Activated CD4-positive, alpha-beta T cell treated with anti-CD3 and anti-CD28 coated beads, Interleukin-2, amount 10 ng/mL, durations not matched to agents 7 days and 5 days (primary cell): ENCODE results near the gene LIN7A. TPM values are rescaled to one million over a fixed set of nuclear protein-coding genes. Genes with fewer than 3 reads are reported as not detected.

Experiments
- CTCF ChIA-PET: fragments of 350-600 bp; sonication (Branson Sonifier 250); formaldehyde crosslinking; loops from one replicate; lab custom pipeline; 2021; ENCODE audit warnings: antibody characterized with exemption; lab: Charles Lee
- POLR2A ChIA-PET: fragments of 350-600 bp; sonication (Branson Sonifier 250); formaldehyde crosslinking; loops from one replicate; lab custom pipeline; 2021; ENCODE audit warnings: antibody characterized with exemption; lab: Charles Lee
- DNase-seq: peaks from one replicate; pipeline ENCODE4 v3.0.0-alpha.2; 2020
- H3K27ac Mint-ChIP-seq: one replicate; pipeline ENCODE4 v1.8.0; 2021; ENCODE audit warnings: mild to moderate bottlenecking, moderate library complexity, mixed read lengths
- H3K27me3 Mint-ChIP-seq: one replicate; pipeline ENCODE4 v1.8.0; 2021; ENCODE audit warnings: mixed read lengths
- H3K36me3 Mint-ChIP-seq: one replicate; pipeline ENCODE4 v1.8.0; 2021; ENCODE audit warnings: low read depth, mixed read lengths
- H3K4me1 Mint-ChIP-seq: one replicate; pipeline ENCODE4 v1.8.0; 2021; ENCODE audit warnings: mixed read lengths
- H3K4me3 Mint-ChIP-seq: one replicate; pipeline ENCODE4 v1.8.0; 2021; ENCODE audit warnings: mild to moderate bottlenecking, moderate library complexity, mixed read lengths
- H3K9me3 Mint-ChIP-seq: one replicate; pipeline ENCODE4 v1.8.0; 2021; ENCODE audit warnings: mixed read lengths
- total RNA-seq, 2 experiments: library from RNA; stranded (reverse); gene quantifications; one replicate each; pipeline ENCODE4 v1.2.3, GENCODE V29; 2021

Gene LIN7A
- total RNA-seq, 2 experiments from 2014 or later, result not detected

DNA sequence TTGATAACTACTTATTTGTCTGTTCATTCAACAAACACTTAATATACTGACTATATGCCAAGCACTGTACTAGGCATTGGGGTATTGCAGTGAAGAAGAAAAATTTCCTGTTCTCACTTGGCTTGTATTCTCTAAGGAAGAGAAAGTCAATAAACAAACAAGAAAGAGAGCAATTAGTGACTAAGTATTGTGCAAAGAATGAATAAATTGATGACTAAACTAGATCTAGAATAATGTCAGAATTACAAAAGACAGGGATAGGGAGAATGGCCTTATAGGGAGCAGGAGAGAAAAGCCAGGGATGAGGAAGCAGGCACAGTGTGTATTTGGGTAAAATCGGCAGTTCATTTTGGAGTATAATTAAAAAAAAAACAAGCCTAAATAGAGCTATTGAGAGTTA is 4.2 kb upstream of the LIN7A start:
- Mint-ChIP-seq H3K4me3 (no peak overlapping the region), H3K36me3 (peaks cover 2% of the 10 kb centered on the region), H3K27ac (no peak overlapping the region), H3K9me3 (peaks cover 3% of the 10 kb centered on the region), H3K4me1 (peaks cover 3% of the 10 kb centered on the region), H3K27me3 (peaks cover 18% of the 10 kb centered on the region)
- CTCF ChIA-PET, result no interaction called here
- no peak for DNase-seq
- POLR2A ChIA-PET, result no interaction called here

DNA sequence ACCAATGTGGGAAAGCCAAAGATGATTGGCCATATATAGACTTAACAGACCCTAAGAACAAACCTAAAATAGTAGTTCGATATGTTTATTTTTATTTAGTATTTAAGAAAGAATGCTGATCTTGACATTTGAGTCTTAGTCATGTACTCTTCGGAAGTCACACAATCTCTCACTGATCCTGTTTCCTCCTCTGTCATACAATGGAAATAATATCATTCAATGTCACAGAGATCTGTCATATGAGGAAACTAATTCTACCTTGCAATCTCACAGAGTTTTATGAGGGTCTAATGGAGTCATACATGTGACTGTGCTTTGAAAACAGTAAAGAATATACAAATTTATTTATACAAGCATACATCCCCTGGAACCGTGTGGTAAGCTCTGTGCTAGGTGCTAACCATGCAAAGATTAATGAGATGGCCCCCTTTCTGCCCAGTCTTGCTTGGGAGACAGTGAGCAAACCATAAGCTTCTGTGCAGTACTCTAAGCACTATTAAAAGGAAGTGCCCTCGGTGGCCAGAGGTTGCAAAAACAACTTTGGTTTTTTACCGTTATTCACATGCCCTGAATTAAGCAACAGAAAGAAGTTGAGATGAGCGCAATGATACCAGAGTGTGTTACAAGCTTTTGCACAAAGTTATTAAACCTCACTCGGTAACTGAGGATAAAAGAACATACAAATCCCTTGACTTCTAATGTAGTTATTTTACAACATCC is 1.7 kb upstream of the LIN7A start:
- H3K27me3 Mint-ChIP-seq, result peaks cover 30% of the 10 kb centered on the region
- no peak overlapping the region for H3K4me3 Mint-ChIP-seq
- ChIA-PET CTCF (no interaction called here), POLR2A (no interaction called here)
- H3K27ac Mint-ChIP-seq, result no peak overlapping the region
- peaks cover 2% of the 10 kb centered on the region for H3K36me3 Mint-ChIP-seq
- no peak for DNase-seq
- peaks cover 3% of the 10 kb centered on the region for H3K9me3 Mint-ChIP-seq
- peaks cover 4% of the 10 kb centered on the region for H3K4me1 Mint-ChIP-seq

DNA sequence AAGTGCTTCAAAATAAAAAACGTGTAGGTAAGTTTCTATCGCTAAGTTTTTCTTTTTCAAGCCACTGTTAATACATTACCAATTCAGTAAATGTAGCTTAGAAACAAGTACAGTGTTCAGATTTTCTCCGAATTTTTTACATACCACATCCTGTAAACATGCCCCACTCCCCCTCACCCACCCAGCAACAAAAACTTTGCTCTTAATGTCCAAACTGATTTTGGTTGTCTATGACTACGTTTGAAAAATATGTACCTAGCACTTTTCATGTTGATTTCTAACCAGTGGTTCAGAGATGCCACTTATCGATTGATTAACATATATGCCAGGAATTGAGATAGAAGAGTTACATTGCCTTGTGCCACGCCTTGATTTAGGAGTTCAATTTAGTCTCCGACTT is 663 bp upstream of the LIN7A start:
- peaks cover 30% of the 10 kb centered on the region for H3K27me3 Mint-ChIP-seq
- no peak overlapping the region for H3K27ac Mint-ChIP-seq
- H3K4me3 Mint-ChIP-seq, result no peak overlapping the region
- ChIA-PET POLR2A (no interaction called here), CTCF (interaction anchor here (0.6 kb wide), 1 partner anchor 14 kb away, joined by 8 read pairs; no protein-coding TSS in a partner anchor)
- peaks cover 2% of the 10 kb centered on the region for H3K36me3 Mint-ChIP-seq
- no peak for DNase-seq
- H3K9me3 Mint-ChIP-seq, result peaks cover 3% of the 10 kb centered on the region
- H3K4me1 Mint-ChIP-seq, result peaks cover 4% of the 10 kb centered on the region

DNA sequence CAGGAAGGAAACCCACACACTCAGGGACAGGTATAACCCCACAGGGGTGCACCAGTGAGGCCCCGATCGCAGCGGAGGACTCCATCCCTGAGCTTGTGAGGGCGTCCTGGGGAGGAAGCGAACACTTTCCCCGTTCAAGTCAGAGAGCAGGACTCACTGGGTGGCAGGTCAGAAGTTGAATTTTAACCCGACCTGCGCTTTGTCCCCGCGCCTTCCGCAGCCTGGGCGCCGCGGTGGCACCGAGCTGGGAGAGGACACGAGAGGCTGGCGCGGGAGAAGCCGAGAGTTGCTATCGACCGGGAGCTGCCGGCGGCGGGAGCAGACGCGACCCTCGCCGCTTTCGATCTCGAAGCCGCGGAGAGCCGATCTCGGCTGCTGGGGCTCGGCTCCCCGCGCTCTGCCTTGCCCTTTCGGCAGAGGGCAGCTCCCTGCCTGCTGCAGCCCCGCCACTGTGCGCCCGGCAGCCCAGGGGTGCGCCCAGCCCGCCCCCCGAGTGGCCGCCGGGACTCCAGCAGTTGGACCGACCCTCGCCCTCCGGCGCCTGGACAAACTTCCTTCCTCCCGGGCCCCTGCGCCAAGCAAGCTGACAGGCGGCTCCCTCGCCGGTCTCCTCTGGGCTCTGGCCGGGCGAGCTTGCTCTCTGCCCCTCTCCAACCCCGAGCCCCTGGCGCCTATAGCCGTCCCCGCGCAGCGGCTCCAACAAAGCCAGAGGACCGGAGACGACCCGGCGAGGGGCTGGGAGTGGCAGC is 918 bp downstream of the LIN7A start:
- H3K36me3 Mint-ChIP-seq, result peaks cover 2% of the 10 kb centered on the region
- no peak for DNase-seq
- ChIA-PET POLR2A (no interaction called here), CTCF (no interaction called here)
- peaks cover 3% of the 10 kb centered on the region for H3K9me3 Mint-ChIP-seq
- peaks cover 4% of the 10 kb centered on the region for H3K4me1 Mint-ChIP-seq
- peak overlapping the region; percentile 10 for H3K4me3 Mint-ChIP-seq
- H3K27ac Mint-ChIP-seq, result no peak overlapping the region
- H3K27me3 Mint-ChIP-seq, result peaks cover 30% of the 10 kb centered on the region

DNA sequence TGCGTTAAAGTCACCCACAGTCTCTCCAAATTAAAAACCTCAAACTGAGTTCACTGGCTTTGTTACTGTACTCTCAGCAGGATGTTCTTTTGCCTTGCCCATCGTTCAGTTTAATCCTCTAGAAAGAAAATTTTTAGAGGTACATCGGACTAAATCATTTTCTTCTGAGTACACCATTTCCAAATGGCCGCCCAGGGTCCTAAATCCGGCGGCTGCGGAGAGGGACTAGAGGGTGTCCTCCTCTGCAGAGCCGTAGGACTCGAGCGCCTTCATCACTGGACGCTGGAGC is 1.4 kb downstream of the LIN7A start:
- peak overlapping the region; percentile 10 for H3K4me3 Mint-ChIP-seq
- no peak for DNase-seq

DNA sequence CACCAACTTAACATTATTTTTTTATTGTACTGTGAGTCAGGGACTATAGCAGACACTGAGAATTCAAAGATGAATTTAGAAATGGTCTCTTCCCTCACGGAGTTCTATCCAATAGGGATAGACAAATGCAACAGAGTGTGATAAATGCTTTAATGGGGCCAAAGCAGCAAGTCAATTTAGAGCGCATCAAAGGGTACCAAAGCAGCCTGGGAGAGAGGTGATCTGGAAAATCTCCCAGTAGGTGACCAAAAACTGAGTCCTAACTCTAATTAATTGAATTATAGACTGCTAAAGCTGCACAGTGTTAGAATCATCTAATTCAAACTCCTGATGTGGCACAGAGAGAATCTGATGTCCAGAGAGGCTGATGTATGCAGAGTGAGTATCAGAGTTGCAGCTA is 2.6 kb downstream of the LIN7A start:
- POLR2A ChIA-PET, result no interaction called here
- CTCF ChIA-PET, result no interaction called here
- DNase-seq, result no peak
- H3K27ac Mint-ChIP-seq, result no peak overlapping the region
- H3K4me1 Mint-ChIP-seq, result peaks cover 4% of the 10 kb centered on the region
- peaks cover 30% of the 10 kb centered on the region for H3K27me3 Mint-ChIP-seq
- peaks cover 2% of the 10 kb centered on the region for H3K36me3 Mint-ChIP-seq
- no peak overlapping the region for H3K4me3 Mint-ChIP-seq
- peaks cover 3% of the 10 kb centered on the region for H3K9me3 Mint-ChIP-seq

More for the DNA sequence above, 1.4 kb downstream of the LIN7A start:
- Mint-ChIP-seq H3K4me1 (peaks cover 4% of the 10 kb centered on the region), H3K27me3 (peaks cover 30% of the 10 kb centered on the region), H3K9me3 (peaks cover 3% of the 10 kb centered on the region), H3K27ac (no peak overlapping the region), H3K36me3 (peaks cover 2% of the 10 kb centered on the region)
- ChIA-PET POLR2A (no interaction called here), CTCF (no interaction called here)

DNA sequence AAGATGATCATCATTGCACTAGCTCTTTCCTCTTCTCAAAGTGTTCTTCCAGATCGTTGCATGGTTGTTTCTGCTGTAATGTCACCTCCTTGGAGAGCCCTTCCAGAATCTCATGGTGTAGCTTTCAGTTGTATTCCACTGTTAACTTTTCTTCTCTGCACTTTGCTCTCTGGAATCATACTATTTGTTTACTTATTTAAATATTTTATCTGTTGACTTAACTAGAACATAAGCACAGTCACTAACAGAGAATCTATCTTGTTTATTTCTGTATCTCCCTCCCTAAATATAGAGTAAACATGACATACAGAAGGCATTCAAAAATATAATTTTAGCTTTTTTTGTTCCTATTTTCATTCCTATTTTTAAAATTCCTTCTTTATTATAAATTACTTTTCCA is 11.8 kb downstream of the LIN7A start:
- Mint-ChIP-seq H3K27me3 (no peaks in the 10 kb centered on the region), H3K4me1 (no peaks in the 10 kb centered on the region), H3K36me3 (no peaks in the 10 kb centered on the region), H3K4me3 (no peak overlapping the region), H3K27ac (no peak overlapping the region), H3K9me3 (no peaks in the 10 kb centered on the region)
- DNase-seq, result no peak
- POLR2A ChIA-PET, result no interaction called here
- CTCF ChIA-PET, result no interaction called here

DNA sequence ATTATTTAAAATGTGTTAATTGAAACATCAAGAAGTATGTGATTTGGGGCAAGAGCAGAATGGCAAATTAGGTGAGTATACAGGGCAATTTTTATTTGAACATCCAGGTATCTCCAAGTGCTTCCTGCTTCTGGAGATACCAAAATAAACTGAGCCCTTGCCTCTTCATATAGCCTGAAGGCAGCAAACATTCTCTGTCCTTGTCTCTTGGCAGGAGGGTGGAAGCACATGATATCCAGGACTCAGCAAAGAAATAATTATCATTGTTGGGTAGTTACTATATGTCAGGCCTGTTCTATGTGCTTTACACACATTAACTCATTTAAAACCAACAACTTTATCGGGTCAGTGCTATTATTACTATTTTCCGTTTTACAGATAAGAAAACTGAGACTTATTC is 12.5 kb downstream of the LIN7A start:
- H3K4me1 Mint-ChIP-seq, result no peaks in the 10 kb centered on the region
- CTCF ChIA-PET, result no interaction called here

DNA sequence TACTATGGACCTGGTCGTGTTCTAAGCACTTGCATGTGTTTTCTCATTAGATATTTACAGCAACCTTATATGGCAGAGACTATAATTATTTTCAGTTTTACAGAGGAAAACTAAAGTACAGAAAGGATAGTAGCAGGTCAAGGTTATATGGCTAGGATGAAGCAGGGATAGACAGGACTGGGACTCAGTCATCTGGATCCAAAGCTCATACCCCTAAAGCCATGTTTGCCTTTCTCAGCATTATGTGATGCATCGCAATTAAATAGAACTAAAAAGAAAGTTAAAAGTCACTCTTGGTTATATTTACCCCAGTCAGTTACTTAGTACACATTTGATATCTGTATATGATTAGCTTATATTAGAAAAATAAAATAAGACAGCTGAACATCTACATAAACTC is 13.3 kb downstream of the LIN7A start:
- no peaks in the 10 kb centered on the region for H3K4me1 Mint-ChIP-seq
- H3K4me3 Mint-ChIP-seq, result no peak overlapping the region
- POLR2A ChIA-PET, result no interaction called here
- no peak overlapping the region for H3K27ac Mint-ChIP-seq
- CTCF ChIA-PET, result no interaction called here
- H3K9me3 Mint-ChIP-seq, result no peaks in the 10 kb centered on the region
- no peaks in the 10 kb centered on the region for H3K36me3 Mint-ChIP-seq
- DNase-seq, result no peak
- H3K27me3 Mint-ChIP-seq, result no peaks in the 10 kb centered on the region

More for the DNA sequence above, 12.5 kb downstream of the LIN7A start:
- Mint-ChIP-seq H3K27ac (no peak overlapping the region), H3K36me3 (no peaks in the 10 kb centered on the region), H3K27me3 (no peaks in the 10 kb centered on the region), H3K9me3 (no peaks in the 10 kb centered on the region), H3K4me3 (no peak overlapping the region)
- POLR2A ChIA-PET, result no interaction called here
- no peak for DNase-seq

DNA sequence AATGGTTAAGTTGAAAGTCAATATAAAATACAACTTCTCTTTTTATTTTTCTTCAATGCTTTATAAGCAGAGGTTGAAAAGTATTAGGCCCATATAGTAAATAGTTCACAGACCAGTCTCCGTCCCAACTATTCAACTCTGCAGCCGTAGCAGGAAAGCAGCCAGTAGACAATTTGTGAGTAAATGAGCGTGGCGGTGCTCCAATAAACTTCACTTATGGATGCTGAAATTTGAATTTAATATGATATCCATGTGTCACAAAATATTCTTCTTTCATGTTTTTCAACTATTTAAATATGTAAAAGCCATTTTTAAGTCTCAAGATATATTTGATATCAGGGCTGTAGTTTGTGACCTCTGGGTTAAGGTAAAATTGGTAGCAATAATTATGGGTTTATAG is 17.7 kb downstream of the LIN7A start:
- no peaks in the 10 kb centered on the region for H3K9me3 Mint-ChIP-seq
- no peak overlapping the region for H3K27ac Mint-ChIP-seq
- no peaks in the 10 kb centered on the region for H3K27me3 Mint-ChIP-seq
- DNase-seq, result no peak
- POLR2A ChIA-PET, result no interaction called here
- CTCF ChIA-PET, result no interaction called here
- H3K4me1 Mint-ChIP-seq, result no peaks in the 10 kb centered on the region
- H3K36me3 Mint-ChIP-seq, result no peaks in the 10 kb centered on the region
- no peak overlapping the region for H3K4me3 Mint-ChIP-seq

DNA sequence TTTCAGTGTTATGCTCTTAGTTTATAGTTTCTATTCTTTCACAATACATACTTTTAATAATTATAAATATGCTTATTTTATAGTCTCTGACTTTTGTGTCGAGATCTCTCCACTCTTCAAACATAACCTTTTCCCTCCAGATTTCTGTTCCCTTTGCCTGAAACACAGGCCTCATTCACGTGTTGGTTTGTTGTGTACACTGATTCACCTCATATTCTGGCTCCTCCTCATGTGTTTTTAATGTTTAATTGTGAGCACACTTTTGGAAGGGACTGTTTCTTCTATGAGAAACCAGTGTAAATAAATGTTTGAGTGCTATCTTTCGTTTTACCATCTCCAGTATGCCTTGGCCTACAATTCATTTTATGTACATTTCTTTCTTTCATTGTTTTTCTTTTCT is 20.1 kb downstream of the LIN7A start:
- ChIA-PET POLR2A (no interaction called here), CTCF (no interaction called here)
- H3K27ac Mint-ChIP-seq, result no peak overlapping the region
- H3K36me3 Mint-ChIP-seq, result no peaks in the 10 kb centered on the region
- DNase-seq, result no peak
- no peaks in the 10 kb centered on the region for H3K4me1 Mint-ChIP-seq
- no peak overlapping the region for H3K4me3 Mint-ChIP-seq
- H3K9me3 Mint-ChIP-seq, result no peaks in the 10 kb centered on the region
- H3K27me3 Mint-ChIP-seq, result no peaks in the 10 kb centered on the region

DNA sequence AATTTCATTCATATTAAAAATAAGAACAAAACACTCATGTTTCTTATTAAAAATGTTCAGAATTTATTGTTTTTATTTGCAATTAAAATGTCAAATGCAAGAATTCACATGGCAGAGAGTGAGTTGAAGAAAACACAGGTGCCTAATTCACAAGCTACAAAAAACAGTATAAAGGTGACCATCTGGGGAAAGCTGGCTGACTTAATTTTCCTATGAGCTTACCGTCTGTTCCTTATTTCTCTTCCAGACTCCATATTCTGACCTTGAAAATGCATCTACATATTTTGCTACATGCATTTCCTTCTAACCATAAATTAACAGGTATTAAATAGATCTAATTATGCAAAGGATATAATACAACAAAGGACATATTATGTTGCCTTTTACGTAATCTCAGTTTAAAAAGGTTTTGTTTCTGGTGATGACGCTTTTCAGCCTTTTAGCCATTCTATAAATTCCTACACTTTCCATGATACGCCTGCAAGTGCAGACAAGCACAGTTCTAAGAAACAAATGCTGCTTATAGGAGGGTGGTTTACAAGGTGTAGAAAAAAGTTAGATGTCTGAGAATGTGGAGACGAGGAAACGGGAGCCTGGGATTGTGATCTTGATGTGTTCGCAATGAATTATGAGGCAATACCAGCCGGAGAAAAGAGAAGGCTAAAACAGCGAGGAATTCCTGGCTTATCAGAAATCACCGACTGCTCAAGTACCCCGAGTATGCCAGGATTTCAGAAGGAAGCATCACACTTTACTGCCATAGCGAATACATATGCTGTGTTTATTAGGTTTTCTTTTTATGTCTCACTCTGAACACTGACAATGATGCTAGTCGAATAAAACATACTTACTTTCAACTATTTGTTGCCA is 24.6 kb downstream of the LIN7A start:
- Mint-ChIP-seq H3K27ac (no peak overlapping the region), H3K36me3 (no peaks in the 10 kb centered on the region), H3K27me3 (no peaks in the 10 kb centered on the region), H3K4me1 (no peaks in the 10 kb centered on the region), H3K9me3 (no peaks in the 10 kb centered on the region), H3K4me3 (no peak overlapping the region)
- ChIA-PET CTCF (no interaction called here), POLR2A (no interaction called here)
- DNase-seq, result no peak

DNA sequence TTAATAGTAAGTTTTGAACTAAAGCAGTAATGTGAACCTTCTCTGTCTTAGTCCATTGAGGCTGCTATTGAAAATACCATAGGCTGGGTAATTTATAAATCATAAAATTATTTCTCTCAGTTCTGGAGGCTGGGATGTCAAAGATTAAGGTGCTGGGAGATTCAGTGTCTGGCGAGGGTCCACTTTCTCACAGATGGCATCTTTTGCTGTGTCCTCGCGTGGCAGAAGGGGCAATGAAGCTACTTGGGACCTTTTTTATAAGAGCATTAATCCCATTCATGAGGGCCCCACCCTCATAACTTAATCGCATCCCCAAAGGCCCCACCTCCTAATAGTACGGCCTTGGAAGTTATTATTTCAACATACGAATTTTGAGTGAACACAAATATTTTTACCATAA is 28.4 kb downstream of the LIN7A start:
- H3K27me3 Mint-ChIP-seq, result no peaks in the 10 kb centered on the region
- DNase-seq, result no peak
- H3K36me3 Mint-ChIP-seq, result no peaks in the 10 kb centered on the region
- ChIA-PET POLR2A (no interaction called here), CTCF (no interaction called here)
- no peak overlapping the region for H3K27ac Mint-ChIP-seq
- no peaks in the 10 kb centered on the region for H3K9me3 Mint-ChIP-seq
- H3K4me3 Mint-ChIP-seq, result no peak overlapping the region
- H3K4me1 Mint-ChIP-seq, result no peaks in the 10 kb centered on the region
